Body of pancreas (tissue), 4 donors: ENCODE measurements around the gene ZNF302. TPM values are rescaled to one million over a fixed set of nuclear protein-coding genes. Genes with fewer than 3 reads are reported as not detected.
"Not testable (repeated sequence)": the region's sequence is repeated elsewhere in the genome, so short reads cannot be mapped to it uniquely, and the experiment has no call there.

Source experiments
- ATAC-seq: fragments of 150-250 bp; one replicate; pipeline ENCODE4 v1.9.1; 2016
- DNase-seq, 4 donors: peaks; one replicate each; pipeline ENCODE4 v3.0.0-alpha.2; 2019
- H3K27ac ChIP-seq, 4 donors: fragments of 200-600 bp; sonication (generic); 1 replicate in 3 of 4; 2 replicates in 1 of 4; pipeline versions ENCODE4 v1.5.1 to v1.6.1; 2016 to 2019; ENCODE audit warnings: mild to moderate bottlenecking in 1 of 4, mixed read lengths in 1 of 4, moderate library complexity in 1 of 4
- H3K27me3 ChIP-seq, 2 donors: fragments of 200-600 bp; sonication (generic); one replicate each; pipeline ENCODE4 v1.6.0; 2016; ENCODE audit warnings: mild to moderate bottlenecking in 1 of 2
- H3K36me3 ChIP-seq, 2 donors: fragments of 200-600 bp; sonication (generic); replicated peaks in 1 of 2; 2 replicates each; pipeline ENCODE4 v1.5.1; 2016; ENCODE audit warnings: low read depth in 2 of 2; ENCODE audit not compliant: insufficient read depth in 1 of 2
- H3K4me1 ChIP-seq: fragments of 200-600 bp; sonication (generic); one replicate; pipeline ENCODE4 v1.6.0; 2016
- H3K4me3 ChIP-seq, 2 donors: fragments of 200-600 bp; sonication (generic); 1 replicate in 1 of 2; 2 replicates in 1 of 2; pipeline ENCODE4 v1.5.1; 2016 to 2019
- H3K9me3 ChIP-seq, 3 donors: fragments of 200-600 bp; sonication (generic); 1 replicate in 2 of 3; 2 replicates in 1 of 3; pipeline ENCODE4 v1.5.1; 2016
- POLR2A ChIP-seq, 3 donors: fragments of 450-650 bp; IDR thresholded peaks; one replicate each; pipeline ENCODE4 v1.6.1; 2016; ENCODE audit warnings: antibody characterized with exemption in 3 of 3, mild to moderate bottlenecking in 2 of 3
- whole genome bisulfite sequencing, 2 donors: methylation state at CpG; one replicate each; pipeline ENCODE4 v1.1.5; 2017; 5-methylcytosine and 5-hydroxymethylcytosine counted together
- intact Hi-C: fragments of 100-400 bp; cut with DNase I; formaldehyde crosslinking; loops from one replicate; pipeline ENCODE4 v1.15.1; 2023
- total RNA-seq, 2 donors: library from RNA; depleted of rRNA; stranded (reverse); fragments of >200 nt; gene quantifications; one replicate each; pipeline ENCODE4 v1.1.0, GENCODE V29; 2016
- TF ChIP-seq, protein P1 (sequence below), 7 experiments: fragments of 450-650 bp in 4 of 7; fragments of 200-600 bp in 3 of 7; sonication (generic) in 3 of 7; IDR thresholded peaks; one replicate each; pipeline ENCODE4 v1.5.1; 2016 to 2019; ENCODE audit warnings: antibody characterized with exemption in 7 of 7

The ZNF302 gene
- total RNA-seq, 2 donors from 2014 or later, result 16.6 to 49.1 TPM

DNA sequence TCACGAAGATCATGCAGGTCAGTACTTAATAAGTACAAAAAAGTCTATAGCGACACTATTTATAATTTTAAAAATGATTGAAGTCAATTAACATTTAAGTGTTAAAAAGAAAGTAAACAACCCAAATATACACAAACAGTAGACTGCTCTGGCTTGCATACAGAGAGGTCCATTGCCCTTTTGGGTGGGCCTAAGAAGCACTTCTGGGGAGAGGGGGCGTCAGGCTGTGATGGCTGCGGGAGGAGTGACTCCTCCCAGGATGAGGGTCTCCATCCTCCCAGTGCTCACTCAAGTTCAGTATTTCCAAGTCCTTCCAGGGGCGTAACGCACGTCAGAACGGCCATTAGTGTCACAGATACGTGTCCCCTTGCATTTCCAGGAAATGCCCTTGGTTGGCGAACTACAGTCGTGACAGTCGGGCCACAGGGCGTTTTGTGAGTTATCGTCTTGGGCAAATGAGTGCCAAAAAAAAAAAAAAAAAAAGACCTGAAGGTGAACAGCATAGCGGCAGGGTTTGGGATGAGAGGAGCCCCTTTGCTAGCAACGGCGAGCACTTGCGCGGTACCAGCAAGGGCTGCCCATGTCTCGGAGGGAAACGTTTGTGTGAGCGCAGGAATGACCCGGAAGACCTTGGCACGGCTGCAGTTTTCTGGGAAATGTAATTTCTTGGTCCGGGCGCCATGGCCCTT is 637 bp upstream of the ZNF302 start, which contains the start of gene SCGB2B2:
Gene SCGB2B2, minus strand, starts transcription at position 463 of the 689 bp plus-strand sequence. CDS start 82,596 bp downstream, outside the sequence.
- DNase-seq, result no peak

DNA sequence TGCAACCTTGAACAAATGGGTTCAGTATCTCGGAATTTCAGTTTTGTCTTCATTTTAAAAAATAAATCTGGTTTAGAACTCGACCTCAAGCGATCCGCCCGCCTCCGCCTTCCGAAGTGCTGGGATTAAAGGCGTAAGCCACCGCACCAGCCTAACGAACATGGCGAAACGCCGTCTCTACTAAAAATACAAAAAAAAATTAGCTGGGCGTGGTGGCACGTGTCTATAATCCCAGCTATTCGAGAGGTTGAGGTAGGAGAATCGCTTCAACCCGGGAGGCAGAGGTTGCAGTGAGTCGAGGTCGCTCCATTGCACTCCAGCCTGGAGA is 571 bp downstream of the ZNF302 start:
- H3K9me3 ChIP-seq, result peaks cover 0 to 9% (median 0%) of the 10 kb centered on the region in 3 donors
- no peaks in the 10 kb centered on the region for H3K27me3 ChIP-seq
- H3K36me3 ChIP-seq, result peaks cover 4 to 15% of the 10 kb centered on the region in 2 donors
- H3K4me1 ChIP-seq, result peaks cover 30% of the 10 kb centered on the region
- no peak for TF ChIP-seq POLR2A (IDR thresholded peaks at IDR 0.05)
- TF ChIP-seq, protein P1, sequence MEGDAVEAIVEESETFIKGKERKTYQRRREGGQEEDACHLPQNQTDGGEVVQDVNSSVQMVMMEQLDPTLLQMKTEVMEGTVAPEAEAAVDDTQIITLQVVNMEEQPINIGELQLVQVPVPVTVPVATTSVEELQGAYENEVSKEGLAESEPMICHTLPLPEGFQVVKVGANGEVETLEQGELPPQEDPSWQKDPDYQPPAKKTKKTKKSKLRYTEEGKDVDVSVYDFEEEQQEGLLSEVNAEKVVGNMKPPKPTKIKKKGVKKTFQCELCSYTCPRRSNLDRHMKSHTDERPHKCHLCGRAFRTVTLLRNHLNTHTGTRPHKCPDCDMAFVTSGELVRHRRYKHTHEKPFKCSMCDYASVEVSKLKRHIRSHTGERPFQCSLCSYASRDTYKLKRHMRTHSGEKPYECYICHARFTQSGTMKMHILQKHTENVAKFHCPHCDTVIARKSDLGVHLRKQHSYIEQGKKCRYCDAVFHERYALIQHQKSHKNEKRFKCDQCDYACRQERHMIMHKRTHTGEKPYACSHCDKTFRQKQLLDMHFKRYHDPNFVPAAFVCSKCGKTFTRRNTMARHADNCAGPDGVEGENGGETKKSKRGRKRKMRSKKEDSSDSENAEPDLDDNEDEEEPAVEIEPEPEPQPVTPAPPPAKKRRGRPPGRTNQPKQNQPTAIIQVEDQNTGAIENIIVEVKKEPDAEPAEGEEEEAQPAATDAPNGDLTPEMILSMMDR (IDR thresholded peaks at IDR 0.05), result no peak
- DNase-seq (peak in 1 of 4 donors; percentile 17), ATAC-seq (no peak)
- intact Hi-C loops, result no loop called here
- peak overlapping the region; percentile 91 to 99 (median 96) for H3K27ac ChIP-seq
- WGBS, 2 donors, result 2 to 4% methylated on average over 20 of the region's 20 CpGs
- H3K4me3 ChIP-seq, result peak overlapping the region; percentile 33 to 51

More for the DNA sequence above, 637 bp upstream of the ZNF302 start, which contains the start of gene SCGB2B2:
- intact Hi-C loops, result no loop called here
- peak within 1 kb of the TSS; percentile 33 to 51 for H3K4me3 ChIP-seq
- no peaks in the 10 kb centered on the region for H3K27me3 ChIP-seq
- TF ChIP-seq, protein P1 (IDR thresholded peaks at IDR 0.05), result peak in 3 of 7 experiments; percentile 25 to 46 (median 42)
- no peak for TF ChIP-seq POLR2A (IDR thresholded peaks at IDR 0.05)
- WGBS, 2 donors, result 5 to 8% methylated on average over 20 to 26 of the region's 26 CpGs
- H3K9me3 ChIP-seq, result peaks cover 0 to 6% (median 0%) of the 10 kb centered on the region in 3 donors
- H3K27ac ChIP-seq, result peak within 1 kb of the TSS; percentile 91 to 99 (median 96)
- peaks cover 0 to 10% of the 10 kb centered on the region in 2 donors for H3K36me3 ChIP-seq
- H3K4me1 ChIP-seq, result peaks cover 30% of the 10 kb centered on the region
- ATAC-seq, result peak; percentile 75

DNA sequence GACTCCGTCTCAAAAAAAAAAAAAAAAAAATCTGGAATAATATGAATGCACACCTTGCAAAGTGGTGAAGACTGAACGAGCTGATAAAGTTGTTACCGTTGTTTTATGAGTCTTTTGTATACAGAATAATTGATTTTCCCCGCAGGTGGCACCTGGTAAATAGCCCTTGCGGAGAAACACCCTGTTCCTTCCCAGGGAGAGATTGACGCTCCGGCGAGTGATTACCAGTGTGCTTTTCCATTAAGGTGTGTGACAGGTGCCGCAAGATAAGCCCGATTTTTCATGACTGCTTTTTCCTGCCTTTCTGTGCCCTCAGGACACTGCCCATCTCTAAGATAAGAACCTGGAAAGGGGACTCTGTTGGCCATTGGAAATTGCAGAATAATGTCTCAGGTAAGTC is 943 bp downstream of the ZNF302 start:
- DNase-seq (peak in 3 of 4 donors; percentile 47 to 71 (median 68)), ATAC-seq (peak; percentile 27)
- peak overlapping the region in 3 of 4 donors; percentile 91 to 99 (median 98) for H3K27ac ChIP-seq
- H3K4me1 ChIP-seq, result peaks cover 30% of the 10 kb centered on the region
- intact Hi-C loops, result no loop called here
- H3K9me3 ChIP-seq, result peaks cover 0 to 9% (median 0%) of the 10 kb centered on the region in 3 donors
- 18 to 29% methylated on average over 9 to 10 of the region's 10 CpGs for WGBS, 2 donors
- H3K4me3 ChIP-seq, result peak overlapping the region in 1 of 2 donors; percentile 51
- TF ChIP-seq, protein P1 (IDR thresholded peaks at IDR 0.05), result no peak
- no peak for TF ChIP-seq POLR2A (IDR thresholded peaks at IDR 0.05)
- no peaks in the 10 kb centered on the region for H3K27me3 ChIP-seq
- peaks cover 6 to 19% of the 10 kb centered on the region in 2 donors for H3K36me3 ChIP-seq

DNA sequence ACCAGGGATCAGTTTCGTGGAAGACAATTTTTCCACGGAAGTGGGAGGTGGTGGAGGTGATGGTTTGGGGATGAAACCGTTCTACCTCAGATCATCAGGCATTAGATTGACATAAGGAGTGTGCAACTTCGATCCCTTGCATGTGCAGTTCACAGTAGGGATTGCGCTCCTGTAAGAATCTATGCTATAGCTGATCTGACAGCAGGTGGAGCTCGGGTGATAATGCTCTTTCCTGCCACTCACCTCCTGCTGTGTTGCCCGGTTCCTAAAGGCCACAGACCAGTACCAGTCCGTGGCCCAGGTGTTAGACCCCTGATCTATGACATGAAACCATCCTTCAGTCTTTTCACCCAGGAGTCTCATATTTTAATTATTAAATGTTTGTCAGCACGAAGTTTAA is 4.0 kb downstream of the ZNF302 start:
- peaks cover 19 to 29% of the 10 kb centered on the region in 2 donors for H3K36me3 ChIP-seq
- H3K4me1 ChIP-seq, result peaks cover 22% of the 10 kb centered on the region
- 96% methylated on average over 9 of the region's 9 CpGs for WGBS, 2 donors

DNA sequence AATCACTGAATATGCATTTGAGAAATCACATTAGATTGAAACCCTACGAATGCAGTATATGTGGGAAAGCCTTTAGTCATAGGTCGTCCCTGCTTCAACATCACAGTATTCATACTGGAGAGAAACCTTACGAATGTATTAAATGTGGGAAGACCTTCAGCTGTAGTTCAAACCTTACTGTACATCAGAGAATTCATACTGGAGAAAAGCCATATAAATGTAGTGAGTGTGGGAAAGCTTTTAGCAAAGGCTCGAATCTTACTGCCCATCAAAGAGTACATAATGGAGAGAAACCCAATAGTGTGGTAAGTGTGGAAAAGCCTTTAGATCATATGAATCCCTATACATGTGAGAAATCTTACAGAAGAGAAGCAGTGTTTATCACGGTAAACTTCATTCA is 7.8 kb downstream of the ZNF302 start:
- peaks cover 0 to 27% (median 3%) of the 10 kb centered on the region in 3 donors for H3K9me3 ChIP-seq
- ATAC-seq, H3K4me3 ChIP-seq, H3K27me3 ChIP-seq, H3K27ac ChIP-seq, intact Hi-C loops, DNase-seq: not testable (repeated sequence)
- WGBS, 2 donors, result 97% methylated on average over 5 of the region's 5 CpGs
- H3K36me3 ChIP-seq, result peaks cover 19 to 26% of the 10 kb centered on the region in 2 donors
- H3K4me1 ChIP-seq, result peaks cover 29% of the 10 kb centered on the region

More for the DNA sequence above, 4.0 kb downstream of the ZNF302 start:
- H3K4me3 ChIP-seq, result no peak overlapping the region
- peaks cover 0 to 27% (median 3%) of the 10 kb centered on the region in 3 donors for H3K9me3 ChIP-seq
- intact Hi-C loops, result no loop called here
- H3K27me3 ChIP-seq, result no peaks in the 10 kb centered on the region
- DNase-seq (no peak), ATAC-seq (no peak)
- TF ChIP-seq POLR2A (IDR thresholded peaks at IDR 0.05), result no peak
- TF ChIP-seq, protein P1 (IDR thresholded peaks at IDR 0.05), result no peak
- H3K27ac ChIP-seq, result no peak overlapping the region
